Astrocyte (in vitro differentiated cells and primary cell): ENCODE data around the gene FLT1.

Source experiments
- EZH2 ChIP-seq: IDR thresholded peaks from 2 replicates; pipeline ENCODE4 v1.6.1; 2012; ENCODE audit warnings: mild to moderate bottlenecking, low read length, inconsistent platforms; ENCODE audit not compliant: insufficient read depth
- TF ChIP-seq, protein P1 (sequence below): IDR thresholded peaks from 2 replicates; pipeline ENCODE4 v1.5.1; 2011; ENCODE audit warnings: low read depth, mild to moderate bottlenecking, inconsistent platforms, low read length, moderate library complexity; ENCODE audit not compliant: insufficient read depth

DNA sequence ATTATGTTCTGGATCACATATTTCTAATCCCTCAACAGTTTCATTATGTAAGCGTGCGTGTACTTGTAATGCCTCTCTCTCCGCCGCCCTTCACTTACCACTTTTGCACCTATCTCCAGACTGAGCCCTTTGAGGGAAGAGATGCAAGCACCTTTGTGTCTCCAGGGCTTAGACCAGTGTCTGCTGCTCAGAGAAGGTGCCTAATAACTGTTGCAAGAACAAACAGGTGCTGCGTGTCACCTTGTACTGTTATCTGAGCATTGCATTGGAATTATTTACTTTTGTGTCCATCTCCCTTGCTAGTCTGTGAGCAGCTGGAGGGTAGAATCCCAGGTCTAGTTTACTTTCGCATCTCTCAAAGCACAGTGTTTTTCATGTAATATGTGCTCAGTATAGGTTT lies 156.2 kb downstream of the FLT1 start:
- TF ChIP-seq, protein P1, sequence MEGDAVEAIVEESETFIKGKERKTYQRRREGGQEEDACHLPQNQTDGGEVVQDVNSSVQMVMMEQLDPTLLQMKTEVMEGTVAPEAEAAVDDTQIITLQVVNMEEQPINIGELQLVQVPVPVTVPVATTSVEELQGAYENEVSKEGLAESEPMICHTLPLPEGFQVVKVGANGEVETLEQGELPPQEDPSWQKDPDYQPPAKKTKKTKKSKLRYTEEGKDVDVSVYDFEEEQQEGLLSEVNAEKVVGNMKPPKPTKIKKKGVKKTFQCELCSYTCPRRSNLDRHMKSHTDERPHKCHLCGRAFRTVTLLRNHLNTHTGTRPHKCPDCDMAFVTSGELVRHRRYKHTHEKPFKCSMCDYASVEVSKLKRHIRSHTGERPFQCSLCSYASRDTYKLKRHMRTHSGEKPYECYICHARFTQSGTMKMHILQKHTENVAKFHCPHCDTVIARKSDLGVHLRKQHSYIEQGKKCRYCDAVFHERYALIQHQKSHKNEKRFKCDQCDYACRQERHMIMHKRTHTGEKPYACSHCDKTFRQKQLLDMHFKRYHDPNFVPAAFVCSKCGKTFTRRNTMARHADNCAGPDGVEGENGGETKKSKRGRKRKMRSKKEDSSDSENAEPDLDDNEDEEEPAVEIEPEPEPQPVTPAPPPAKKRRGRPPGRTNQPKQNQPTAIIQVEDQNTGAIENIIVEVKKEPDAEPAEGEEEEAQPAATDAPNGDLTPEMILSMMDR, result no peak
- no peak for TF ChIP-seq EZH2
